GM18868 (cell line): ENCODE data around the gene CDC37.
"Not testable (repeated sequence)": the region's sequence is repeated elsewhere in the genome, so short reads cannot be mapped to it uniquely, and the experiment has no call there.

Experiments used
- ATAC-seq: cut with Tn5 transposase; IDR thresholded peaks from one replicate; pipeline ENCODE4 v1.9.1; 2021; ENCODE audit warnings: mild to moderate bottlenecking, moderate library complexity; ENCODE audit not compliant: unreplicated experiment

CDC37 gene

DNA sequence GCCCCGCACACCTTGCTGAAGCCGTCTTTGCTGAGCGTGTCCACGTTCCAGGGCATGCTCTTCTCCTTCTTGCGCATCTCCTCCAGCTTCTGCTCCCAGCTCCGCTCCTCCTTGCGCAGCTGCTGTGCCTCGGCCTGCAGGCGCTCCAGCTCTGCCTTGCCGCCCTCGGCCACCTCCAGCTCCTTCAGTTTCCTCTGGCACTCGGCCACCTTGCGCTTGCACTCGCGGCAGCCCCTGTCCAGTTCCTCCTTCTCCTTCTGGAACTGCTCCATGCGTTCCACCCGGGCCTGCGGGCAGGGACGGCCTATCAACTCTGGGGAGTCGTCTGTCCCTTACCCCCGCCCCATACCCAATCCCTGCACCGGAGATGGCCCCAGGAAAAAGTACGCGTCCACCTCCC, 7.4 kb downstream of the CDC37 start:
- ATAC-seq, result no peak

DNA sequence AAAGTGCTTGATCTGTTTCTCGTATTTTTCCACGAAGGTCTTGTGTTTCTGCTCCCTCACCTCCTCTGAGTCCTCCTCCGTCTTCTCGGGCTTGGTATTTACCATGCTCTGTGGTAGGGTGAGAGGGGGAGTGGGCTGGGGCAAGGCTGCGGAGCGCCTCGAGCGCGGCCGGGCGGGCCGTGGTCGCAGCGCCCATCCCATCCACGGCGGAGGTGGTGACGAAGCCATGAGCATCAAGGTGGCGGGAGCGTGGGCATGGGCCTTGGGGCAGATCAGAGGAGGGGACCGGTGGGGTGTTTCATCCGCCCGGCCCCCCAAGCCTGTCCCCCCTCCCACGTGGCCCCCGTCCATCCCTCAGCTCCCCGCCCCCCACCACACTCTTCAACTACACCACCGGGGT, 7.9 kb downstream of the CDC37 start:
- ATAC-seq, result no peak

DNA sequence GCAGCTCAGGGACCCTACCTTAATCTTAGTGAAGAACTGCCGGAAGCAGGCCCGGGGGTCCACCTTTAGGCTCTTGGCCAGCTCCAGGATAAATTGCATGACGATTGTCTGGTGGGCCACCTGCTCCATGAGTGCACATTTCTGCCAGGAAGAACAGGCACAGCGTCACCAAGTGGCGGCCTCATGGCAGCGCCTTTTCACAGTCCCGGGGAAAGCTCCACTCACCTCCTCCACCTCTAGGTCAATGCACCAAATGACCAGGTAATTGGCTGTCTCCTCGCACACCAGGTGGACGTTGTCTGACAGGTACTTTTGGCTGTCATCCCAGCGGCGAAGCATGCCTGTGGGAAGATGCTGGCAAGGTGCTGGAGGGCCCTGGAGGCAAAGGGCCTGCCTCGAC, 8.3 kb downstream of the CDC37 start:
- no peak for ATAC-seq

DNA sequence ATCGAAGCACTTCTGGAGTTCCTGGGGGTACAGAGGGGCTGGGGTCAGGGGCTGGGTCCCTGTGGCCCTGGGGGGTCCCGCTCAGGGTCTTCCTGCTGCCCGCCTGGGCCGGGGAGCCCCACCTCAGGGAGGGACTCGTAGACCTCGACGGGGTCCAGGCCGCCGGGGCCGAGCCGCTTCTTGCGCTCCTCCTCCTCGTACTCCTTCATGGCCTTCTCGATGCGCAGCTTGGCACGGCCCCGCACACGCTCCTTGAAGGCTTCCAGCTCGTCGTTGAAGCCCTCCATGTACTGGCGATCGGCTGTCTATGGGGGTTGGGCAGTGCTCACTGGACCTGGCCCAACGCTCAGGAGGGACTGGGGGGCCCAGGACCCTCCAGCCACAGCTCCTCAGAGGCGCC, 10.2 kb downstream of the CDC37 start:
- ATAC-seq, result no peak

DNA sequence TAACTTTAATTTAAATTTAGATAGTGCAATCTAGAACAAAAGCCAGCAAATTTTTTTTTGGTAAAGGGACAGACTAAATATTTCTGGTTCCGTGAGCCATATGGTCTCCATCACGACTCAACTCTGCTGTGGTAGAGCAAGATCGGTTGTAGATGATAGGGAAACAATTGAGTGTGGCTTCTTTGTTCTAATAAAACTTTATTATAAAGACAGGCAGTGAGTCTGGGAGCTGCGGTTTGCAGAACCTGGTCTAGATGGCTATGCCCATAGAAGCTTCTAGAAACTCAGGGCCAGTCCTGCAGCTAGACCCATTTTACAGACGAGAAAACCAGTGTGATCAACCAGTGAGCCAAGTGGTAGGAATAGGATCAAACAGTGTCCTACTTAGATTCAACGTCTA, 11.2 kb downstream of the CDC37 start:
- ATAC-seq, result no peak

DNA sequence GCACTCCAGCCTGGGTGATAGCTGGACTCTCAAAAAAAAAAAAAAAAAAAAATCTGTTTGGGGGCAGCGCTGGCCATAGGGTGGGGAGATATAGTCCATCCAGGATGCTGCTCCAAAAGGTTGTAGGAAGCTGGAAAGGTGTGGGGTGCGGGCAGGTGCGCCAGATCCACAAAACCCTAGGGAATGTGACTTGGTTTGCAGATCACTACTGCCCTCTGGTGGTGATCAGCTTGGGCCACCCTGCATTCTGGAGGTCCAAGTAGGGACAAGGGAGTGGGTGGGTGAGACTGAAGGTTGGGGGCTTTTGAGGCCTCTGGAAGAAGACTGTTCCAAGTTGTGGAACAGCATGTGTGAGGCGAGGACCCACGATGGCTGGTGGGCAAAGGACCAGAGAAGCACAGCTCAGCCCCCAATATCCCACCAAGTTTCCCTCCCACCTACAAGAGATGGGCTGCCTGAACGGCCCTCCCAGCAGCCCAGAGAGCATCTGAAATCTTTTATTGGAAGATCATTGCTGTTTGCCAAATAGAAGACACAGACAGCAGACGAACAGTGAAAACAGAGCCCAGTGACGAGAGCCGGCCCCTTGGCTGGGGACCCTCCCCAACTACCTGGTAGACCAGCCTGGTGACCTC, 12.6 kb downstream of the CDC37 start:
- ATAC-seq, result no peak

DNA sequence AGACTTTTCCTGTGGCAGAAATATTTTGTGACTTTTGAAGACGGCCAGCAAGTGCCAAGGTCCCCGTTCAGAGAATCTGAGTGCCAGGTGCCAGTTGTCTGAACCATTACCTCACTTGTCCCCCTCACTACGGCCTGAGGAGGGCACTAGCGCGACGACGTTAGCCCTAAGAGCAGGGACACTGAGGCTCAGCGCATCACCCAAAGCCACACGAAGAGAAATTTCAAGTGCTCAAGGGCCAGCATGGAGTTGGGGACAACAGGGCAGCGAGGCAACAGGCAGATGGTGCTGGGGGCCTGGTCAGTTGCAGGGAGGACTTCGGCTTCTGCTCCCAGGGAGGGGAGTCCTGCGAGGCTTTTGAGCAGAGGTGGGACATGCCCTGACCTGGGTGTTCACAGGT, 13.5 kb downstream of the CDC37 start:
- ATAC-seq, result no peak

DNA sequence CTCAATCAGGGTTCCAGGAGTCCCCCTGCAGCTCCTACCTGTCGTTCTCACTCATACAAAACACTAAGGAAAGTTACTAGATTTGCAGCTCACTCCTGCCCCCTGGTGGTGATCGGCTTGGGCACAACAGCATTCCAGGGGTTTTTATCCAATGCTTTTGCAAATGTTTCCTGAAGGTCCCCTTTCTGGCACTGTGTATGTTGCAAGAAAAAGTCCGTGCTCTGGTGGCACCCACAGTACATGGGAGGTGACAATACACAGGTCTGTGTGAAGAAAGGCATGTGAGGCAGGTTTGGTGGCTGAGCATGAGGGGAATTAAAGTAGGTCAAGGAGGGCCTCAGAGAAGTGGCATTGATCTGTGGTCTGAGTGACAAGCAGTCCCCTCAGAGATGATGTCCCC, 14.4 kb downstream of the CDC37 start:
- ATAC-seq, result no peak

DNA sequence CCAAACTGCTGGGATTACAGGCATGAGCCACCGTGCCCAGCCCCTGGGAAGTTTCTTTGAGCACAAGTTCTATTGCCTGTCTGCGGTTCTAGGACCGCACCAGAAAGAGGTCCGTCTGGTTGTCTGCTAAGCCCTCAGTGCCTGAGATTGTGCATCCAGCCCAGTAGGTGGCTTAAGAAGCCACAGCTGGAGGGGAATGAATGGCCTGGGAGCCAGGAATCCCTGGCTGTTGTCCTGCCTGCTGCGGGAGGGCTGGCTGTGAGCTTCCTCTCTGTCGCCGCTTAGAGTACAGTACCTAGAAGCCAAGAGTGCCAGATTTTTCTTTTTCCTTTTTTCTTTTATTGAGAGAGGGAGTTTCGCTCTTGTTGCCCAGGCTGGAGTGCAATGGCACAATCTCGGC, 18.8 kb downstream of the CDC37 start:
- no peak for ATAC-seq

DNA sequence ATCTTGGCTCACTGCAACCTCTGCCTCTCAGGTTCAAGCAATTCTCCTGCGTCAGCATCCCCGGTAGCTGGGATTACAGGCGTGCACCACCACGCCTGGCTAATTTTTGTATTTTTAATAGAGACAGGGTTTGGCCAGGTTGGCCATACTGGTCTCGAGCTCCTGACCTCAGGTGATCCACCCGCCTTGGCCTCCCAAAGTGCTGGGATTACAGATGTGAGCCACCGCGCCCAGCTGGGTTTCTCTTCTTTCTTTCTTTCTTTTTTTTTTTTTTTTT, 20.2 kb downstream of the CDC37 start:
- ATAC-seq, result not testable (repeated sequence)

DNA sequence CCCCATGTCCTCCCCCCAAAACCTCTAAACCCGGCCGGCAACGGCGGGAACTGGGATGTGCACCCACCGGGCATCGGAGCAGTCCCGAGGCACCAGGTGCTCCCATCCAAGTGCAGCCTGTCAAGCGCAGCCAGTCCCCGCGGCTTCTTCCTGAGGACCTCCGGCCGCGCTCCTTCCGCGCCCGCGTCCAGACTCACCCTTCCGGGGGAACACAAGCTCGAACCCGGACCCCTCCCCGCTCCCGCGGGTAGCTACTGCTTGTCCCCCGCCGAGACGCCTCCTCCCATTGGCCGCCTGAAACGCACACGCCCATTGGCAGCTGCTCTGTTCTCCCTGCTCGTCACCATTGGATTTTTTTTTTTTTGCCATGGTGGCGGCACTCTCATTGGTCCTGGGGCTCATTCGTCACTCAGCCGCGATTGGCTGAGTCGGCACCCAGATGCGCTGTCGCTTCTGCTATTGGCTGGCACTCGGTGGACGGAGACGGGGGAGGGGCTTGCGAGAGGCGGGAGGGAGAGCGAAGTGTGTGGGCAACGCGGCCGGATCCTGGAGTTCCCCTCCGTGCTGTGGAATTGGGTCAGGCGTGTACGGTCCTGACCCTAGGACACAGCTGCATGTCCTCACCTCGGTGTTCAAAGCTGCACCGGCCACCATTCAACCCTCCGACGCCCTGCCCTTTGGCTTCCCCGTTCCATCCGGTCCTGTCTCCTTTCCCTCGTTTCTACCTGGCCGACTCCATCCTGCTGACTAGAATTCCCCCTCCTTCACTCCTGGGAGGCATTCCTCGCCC, 22.8 kb downstream of the CDC37 start, which contains the start of gene TYK2:
Gene TYK2, minus strand, starts transcription at position 260 of the 790 bp plus-strand sequence. CDS start 2,166 bp downstream, outside the sequence.
- peak; percentile 94 for ATAC-seq

DNA sequence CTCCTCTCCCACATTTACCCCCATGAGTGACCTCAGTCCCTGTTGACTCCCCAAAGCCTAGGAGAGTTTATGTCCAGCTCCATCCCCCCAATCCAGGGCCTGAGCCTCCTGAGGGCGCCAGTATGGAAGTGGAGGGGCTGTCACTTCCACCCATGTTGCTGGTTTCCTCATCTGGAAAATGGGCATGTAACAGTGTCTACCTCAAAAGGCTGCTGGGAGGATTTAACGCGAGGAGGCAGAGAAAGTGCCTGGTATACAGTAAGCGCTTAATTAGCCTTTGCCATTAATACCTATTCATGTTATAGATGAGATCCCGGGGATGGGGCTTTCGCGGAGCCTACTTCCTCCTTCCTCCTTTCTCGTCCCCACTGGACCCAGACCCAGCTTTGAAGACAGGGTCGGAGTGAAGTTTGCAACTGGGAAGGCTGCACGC, 23.4 kb downstream of the CDC37 start:
- no peak for ATAC-seq

DNA sequence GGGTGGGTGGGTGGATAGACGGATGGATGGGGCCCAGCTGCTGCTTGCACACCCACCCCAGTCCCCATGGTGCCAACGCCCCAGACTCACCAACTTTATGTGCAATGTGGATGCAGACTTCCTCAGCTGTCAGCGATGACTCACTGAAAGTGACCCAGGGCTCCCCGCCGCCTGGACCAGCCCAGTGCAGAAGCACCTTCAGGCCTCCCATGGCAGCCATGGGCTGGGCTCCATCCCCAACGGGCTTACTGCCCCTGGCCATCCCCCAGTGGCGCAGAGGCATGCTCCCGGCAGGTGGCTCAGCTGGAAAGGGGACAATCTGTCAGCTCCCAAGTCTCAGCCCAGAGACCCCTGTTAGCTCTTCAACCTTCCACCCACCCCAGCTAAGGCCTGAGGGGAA, 25.2 kb downstream of the CDC37 start:
- ATAC-seq, result no peak

DNA sequence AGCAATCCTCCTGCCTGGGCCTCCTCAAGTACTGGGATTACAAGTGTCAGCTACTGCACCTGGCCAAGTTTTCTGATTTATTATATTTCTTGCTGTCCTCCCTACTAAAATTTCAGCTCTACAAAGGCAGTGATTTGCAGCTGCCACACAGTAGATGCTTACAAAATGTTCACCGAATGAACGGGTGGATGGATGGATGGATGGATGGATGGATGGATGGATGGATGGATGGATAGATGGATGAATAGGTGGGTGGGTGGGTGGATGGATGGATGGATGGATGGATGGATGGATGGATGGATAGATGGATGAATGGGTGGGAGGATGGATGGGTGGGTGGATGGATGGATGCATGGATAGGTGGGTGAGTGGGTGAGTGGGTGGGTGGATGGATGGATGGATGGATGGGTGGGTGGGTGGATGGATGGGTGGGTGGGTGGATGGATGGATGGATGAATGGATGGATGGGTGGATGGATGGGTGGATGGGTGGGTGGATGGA, 26.2 kb downstream of the CDC37 start:
- not testable (repeated sequence) for ATAC-seq

DNA sequence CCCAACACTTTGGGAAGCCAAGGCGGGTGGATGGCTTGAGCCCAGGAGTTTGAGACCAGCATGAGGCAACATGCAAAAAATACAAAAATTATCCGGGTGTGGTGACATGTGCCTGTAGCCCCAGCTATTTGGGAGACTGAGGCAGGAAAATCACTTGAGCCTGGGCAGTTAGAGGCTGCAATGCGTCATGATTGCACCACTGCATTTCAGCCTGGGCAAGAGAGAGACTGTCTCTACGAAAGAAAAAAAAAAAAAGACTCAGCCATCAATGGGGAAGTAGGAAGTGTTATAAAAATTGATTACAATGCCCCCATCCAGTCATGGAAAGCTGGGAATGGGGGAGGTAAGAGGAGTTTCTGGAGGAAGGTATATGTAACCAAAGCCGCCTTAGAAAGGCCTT, 28.4 kb downstream of the CDC37 start:
- ATAC-seq, result no peak

DNA sequence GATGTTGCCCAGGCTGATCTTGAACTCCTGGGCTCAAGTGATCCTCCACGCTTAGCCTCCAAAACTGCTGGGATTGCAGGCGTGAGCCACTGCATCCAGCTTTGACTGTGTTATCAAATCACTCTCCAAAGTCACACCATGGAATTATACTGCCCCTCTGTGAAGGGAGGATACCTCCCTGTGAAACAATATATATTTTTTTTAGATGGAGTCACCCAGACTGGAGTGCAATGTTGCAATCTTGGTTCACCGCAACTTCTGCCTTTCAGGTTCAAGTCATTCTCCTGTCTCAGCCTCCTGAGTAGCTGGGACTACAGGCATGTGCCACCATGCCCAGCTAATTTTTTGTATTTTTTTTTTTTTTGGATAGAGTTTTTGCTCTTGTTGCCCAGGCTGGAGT, 30.7 kb downstream of the CDC37 start:
- no peak for ATAC-seq

DNA sequence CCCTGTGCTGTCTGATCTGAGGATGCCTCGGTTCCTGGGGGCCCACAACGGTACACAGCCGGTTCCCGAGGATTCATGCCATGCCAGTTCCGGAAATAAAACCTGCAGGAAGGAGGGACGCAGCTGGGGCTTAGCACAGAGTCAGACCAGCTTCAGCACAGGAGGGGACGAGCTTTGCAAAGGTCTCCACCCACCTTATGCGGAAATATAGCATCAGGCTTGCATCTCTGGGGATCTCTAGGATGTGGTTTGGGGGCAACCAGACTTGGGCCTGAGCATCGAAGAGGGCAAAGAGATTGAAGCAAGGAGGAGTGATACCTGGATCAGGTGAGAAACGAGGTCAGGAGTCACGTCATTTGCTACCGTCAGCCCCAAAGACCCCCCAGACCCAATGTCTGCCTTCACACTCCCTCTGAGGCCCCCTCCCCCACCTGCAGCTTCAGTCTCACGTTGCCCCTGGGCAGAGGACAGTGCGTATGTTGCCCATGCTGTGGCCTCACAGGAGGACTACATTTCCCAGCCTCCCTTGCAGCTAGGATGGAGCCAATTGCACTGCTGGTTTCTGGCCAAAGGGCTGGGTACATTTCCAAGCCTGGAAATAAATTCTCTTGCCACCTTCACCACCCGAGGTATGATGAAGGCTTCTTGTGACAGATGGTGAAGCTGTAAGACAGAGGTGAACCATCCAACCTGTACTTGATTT, 35.1 kb downstream of the CDC37 start:
- ATAC-seq, result no peak

DNA sequence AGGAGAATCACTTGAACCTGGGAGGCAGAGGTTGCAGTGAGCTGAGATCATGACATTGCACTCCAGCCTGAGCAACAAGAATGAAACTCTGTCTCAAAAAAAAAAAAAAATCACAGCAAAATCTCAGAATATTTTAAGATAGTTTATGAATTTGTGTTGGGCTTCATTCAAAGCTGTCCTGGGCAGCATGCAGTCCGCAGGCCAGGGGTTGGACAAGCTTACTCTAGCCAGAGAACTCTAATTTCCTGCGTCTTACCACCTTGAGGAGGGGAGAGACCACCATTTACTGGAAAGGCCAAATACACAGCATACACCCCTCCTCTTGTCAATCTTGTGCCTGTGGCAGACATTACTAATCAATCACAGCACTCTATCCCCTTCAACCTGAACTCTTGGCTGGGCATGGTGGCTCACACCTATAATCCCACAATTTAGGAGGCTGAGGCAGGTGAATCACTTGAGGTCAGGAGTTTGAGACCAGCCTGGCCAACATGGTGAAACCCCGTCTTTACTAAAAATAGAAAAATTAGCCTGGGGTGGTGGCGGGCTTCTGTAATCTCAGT, 36.3 kb downstream of the CDC37 start:
- ATAC-seq, result not testable (repeated sequence)

DNA sequence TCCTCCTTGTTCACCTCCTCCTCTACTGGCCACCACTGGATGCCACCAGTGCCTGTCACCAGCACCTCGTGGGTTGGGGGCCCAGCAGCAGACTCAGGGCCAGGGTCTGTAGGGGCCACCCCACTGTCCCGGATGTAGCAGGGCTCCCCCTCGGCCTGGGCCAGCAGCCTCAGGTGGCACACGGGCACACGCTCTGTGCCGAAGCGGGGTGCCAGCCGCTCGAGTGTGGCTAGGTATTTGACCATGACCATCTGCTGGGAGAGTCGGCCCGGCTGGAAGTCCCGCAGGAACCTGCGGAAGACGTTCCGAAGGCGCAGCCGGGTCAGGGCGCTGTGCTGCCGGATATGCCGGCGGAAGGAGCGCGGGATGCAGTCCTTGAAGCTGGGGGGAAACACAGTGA, 37.8 kb downstream of the CDC37 start:
- ATAC-seq, result no peak

DNA sequence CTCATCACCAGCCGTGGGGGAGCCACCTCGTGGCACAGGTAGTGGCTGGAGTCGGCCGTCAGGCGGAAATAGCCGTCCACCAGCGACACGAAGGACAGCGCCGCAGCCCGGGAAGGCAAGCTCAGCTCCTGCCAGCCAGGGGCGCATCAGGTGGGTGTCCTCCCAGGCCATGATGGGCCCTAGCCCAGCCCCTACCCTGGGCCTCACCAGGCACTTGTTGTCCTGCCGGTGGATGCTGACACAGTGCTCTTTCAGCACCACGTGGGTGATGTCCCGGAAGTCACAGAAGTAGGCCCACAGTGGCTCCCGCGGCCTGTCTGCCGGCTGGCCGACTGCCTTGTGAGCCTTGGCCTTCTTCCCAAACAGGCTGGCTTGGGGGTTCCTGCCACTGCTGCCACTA, 38.7 kb downstream of the CDC37 start:
- no peak for ATAC-seq

DNA sequence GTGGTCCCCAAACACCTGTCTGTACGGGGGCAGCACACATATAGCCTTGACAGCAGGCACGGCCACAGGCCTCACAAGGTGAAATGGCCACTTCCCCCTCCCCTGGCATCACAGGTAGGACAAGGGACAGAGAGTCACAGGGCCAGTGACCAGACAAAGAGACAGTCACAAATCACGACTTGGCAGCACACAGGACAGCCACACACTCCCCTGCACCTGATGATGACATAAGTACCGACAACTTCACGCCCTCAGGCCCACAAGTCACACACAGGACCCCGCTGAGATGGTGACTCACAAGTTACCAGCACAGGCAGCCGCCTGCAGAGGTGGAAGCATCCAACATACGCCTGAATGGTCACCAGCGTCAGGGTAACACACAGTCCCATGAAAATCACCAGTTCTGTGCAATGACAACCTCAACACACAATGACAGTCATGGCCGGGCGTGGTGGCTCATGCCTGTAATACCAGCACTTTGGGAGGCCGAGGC, 39.5 kb downstream of the CDC37 start:
- ATAC-seq, result no peak
